ENCODE results near the gene TLX3.

GRCh38 chr5:171357843-171358242 is 48.8 kb downstream of the TLX3 start:
- TF ChIP-seq, protein P1, sequence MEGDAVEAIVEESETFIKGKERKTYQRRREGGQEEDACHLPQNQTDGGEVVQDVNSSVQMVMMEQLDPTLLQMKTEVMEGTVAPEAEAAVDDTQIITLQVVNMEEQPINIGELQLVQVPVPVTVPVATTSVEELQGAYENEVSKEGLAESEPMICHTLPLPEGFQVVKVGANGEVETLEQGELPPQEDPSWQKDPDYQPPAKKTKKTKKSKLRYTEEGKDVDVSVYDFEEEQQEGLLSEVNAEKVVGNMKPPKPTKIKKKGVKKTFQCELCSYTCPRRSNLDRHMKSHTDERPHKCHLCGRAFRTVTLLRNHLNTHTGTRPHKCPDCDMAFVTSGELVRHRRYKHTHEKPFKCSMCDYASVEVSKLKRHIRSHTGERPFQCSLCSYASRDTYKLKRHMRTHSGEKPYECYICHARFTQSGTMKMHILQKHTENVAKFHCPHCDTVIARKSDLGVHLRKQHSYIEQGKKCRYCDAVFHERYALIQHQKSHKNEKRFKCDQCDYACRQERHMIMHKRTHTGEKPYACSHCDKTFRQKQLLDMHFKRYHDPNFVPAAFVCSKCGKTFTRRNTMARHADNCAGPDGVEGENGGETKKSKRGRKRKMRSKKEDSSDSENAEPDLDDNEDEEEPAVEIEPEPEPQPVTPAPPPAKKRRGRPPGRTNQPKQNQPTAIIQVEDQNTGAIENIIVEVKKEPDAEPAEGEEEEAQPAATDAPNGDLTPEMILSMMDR (IDR thresholded peaks at IDR 0.05): no peak
- TF ChIP-seq POLR2A (IDR thresholded peaks at IDR 0.05; ENCODE audit: low read depth) (no peak), EP300 (IDR thresholded peaks at IDR 0.05) (no peak), POLR2AphosphoS5 (IDR thresholded peaks at IDR 0.05) (no peak)

Data from esophagus muscularis mucosa (tissue), 4 donors.